GM10266 (cell line): ENCODE measurements around the gene PRSS56.

ENCODE experiments used
- DNase-seq: peaks from one replicate; pipeline ENCODE4 v3.0.0; 2012; ENCODE audit errors: extremely low spot score
- CTCF ChIP-seq: IDR thresholded peaks from 2 replicates; pipeline ENCODE4 v1.5.1; 2012; ENCODE audit warnings: mild to moderate bottlenecking, low read depth; ENCODE audit not compliant: control insufficient read depth, insufficient read depth; ENCODE audit errors: missing control alignments

Gene PRSS56

GRCh38 chr2:232523682-232524597, 3.8 kb downstream of the PRSS56 start:
- TF ChIP-seq CTCF: peak; percentile 26
- DNase-seq: peak; percentile 67

- DNase-seq: no peak
- no peak for TF ChIP-seq CTCF
These were observed 4.6 kb downstream of the PRSS56 start for GRCh38 chr2:232524771-232525170.

- no peak for DNase-seq
These were observed 5.0 kb downstream of the PRSS56 start for GRCh38 chr2:232525199-232525598.

GRCh38 chr2:232525791-232526371, 5.7 kb downstream of the PRSS56 start, which contains the start of gene CHRND:
Gene CHRND, plus strand, starts transcription at chr2:232526160. Its CDS starts 56 bp downstream, at chr2:232526216.
- DNase-seq: no peak
- TF ChIP-seq CTCF: no peak

More at GRCh38 chr2:232525199-232525598, 5.0 kb downstream of the PRSS56 start:
- no peak for TF ChIP-seq CTCF

- no peak for DNase-seq
- no peak for TF ChIP-seq CTCF
These were observed 6.3 kb downstream of the PRSS56 start for GRCh38 chr2:232526372-232526941.

GRCh38 chr2:232527905-232528470, 7.8 kb downstream of the PRSS56 start:
- no peak for DNase-seq
- TF ChIP-seq CTCF: no peak
